Measurements from ENCODE around the gene PXMP4.

PXMP4 gene

GRCh38 chr20:33656010-33656782 is 63.9 kb downstream of the PXMP4 start:
- H3K27me3 Mint-ChIP-seq, result no peaks in the 10 kb centered on the region
- no peak overlapping the region for H3K27ac Mint-ChIP-seq
- no peaks in the 10 kb centered on the region for H3K9me3 Mint-ChIP-seq
- no peaks in the 10 kb centered on the region for H3K36me3 Mint-ChIP-seq (ENCODE audit: low read depth)
- peaks cover 27% of the 10 kb centered on the region for H3K4me1 Mint-ChIP-seq (ENCODE audit: low read depth)
- no peak overlapping the region for H3K4me3 Mint-ChIP-seq

- no peak overlapping the region for H3K27ac Mint-ChIP-seq
- no peaks in the 10 kb centered on the region for H3K27me3 Mint-ChIP-seq
- no peaks in the 10 kb centered on the region for H3K36me3 Mint-ChIP-seq (ENCODE audit: low read depth)
- no peaks in the 10 kb centered on the region for H3K9me3 Mint-ChIP-seq
- no peak overlapping the region for H3K4me3 Mint-ChIP-seq
- H3K4me1 Mint-ChIP-seq (ENCODE audit: low read depth), result peaks cover 27% of the 10 kb centered on the region
Observed at GRCh38 chr20:33655164-33655563, 64.9 kb downstream of the PXMP4 start.

GRCh38 chr20:33654680-33655161 is 65.4 kb downstream of the PXMP4 start:
- Mint-ChIP-seq H3K4me3 (no peak overlapping the region), H3K27me3 (no peaks in the 10 kb centered on the region), H3K36me3 (ENCODE audit: low read depth) (no peaks in the 10 kb centered on the region), H3K4me1 (ENCODE audit: low read depth) (peaks cover 29% of the 10 kb centered on the region), H3K9me3 (no peaks in the 10 kb centered on the region), H3K27ac (no peak overlapping the region)

DNA sequence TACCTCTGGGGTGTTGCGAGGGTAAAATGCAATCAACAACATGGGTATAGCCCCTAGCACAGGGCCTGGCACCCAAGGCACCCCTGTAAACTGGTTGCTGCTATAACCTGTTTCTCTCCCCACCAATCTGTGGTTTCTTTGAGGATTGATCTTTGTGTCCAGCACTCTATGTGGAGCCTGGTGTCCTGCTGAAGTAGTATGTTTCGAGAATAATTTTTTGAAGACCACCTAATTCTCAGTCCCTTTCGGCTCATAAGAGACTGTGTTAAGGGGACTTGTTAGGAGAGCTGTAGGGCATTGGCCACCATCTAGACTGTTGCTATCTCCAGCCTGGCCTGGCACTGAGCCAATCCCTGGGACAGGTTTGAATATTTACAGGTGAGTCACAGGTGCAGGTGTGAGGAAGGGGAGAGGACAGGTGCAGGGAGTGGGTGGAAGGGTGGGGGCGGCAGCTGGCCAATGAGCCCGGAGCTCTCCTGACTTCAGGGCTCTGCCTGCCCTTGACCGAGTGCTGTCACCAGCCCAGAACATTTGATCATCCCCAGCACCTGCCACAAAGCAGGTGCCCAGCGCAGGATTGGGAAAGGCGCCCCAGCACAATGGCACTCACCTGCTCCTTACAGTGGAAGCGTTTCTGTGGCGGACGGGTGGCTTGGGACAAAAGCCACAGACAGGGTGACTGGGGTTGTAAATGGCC is 66.1 kb downstream of the PXMP4 start:
- H3K27ac Mint-ChIP-seq, result no peak overlapping the region
- no peaks in the 10 kb centered on the region for H3K36me3 Mint-ChIP-seq (ENCODE audit: low read depth)
- H3K9me3 Mint-ChIP-seq, result no peaks in the 10 kb centered on the region
- H3K4me1 Mint-ChIP-seq (ENCODE audit: low read depth), result peaks cover 33% of the 10 kb centered on the region
- no peak overlapping the region for H3K4me3 Mint-ChIP-seq
- no peaks in the 10 kb centered on the region for H3K27me3 Mint-ChIP-seq

DNA sequence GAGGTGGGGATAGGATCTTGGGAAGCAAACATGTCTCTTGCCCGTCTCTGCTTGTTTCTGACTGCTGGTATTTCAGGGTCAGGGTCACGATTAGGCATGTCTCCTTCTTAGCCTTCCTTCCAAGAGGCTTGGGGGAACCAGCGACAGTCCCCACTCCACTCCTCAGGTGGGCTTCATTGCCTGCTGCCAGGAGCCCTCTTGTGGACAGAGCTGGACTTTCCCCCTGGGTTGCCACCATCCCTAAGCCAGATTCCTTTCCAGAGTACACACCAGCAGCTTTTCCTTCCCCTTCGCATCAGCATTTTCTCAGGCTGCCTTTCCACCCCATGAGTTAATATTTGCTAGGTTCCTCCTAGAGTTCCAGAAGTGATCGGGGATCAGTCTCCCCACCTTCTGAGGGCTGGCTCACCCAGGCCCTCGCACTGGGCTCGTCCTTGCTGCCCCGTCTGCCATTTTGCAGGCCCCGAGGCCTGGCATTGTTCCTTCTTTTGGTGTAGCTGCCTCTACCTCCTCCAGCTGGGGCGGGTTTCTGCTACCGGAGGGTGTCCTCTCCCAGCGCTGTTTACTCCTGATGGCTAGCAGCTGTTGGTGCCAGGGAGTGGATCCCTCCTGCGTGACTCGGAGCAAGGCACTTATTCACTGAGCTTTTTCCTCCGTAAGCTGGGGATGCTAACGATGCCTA is 66.8 kb downstream of the PXMP4 start:
- Mint-ChIP-seq H3K9me3 (no peaks in the 10 kb centered on the region), H3K4me3 (no peak overlapping the region), H3K4me1 (ENCODE audit: low read depth) (peaks cover 38% of the 10 kb centered on the region), H3K27ac (no peak overlapping the region), H3K36me3 (ENCODE audit: low read depth) (no peaks in the 10 kb centered on the region), H3K27me3 (no peaks in the 10 kb centered on the region)
